ENCODE results near the gene ZDHHC12. TPM values are rescaled to one million over a fixed set of nuclear protein-coding genes. Genes with fewer than 3 reads are reported as not detected.

The ZDHHC12 gene
- total and polyA plus RNA-seq, 8 donors = 18.3 to 56.9 (median 26.8) TPM

GRCh38 chr9:128729302-128729701 lies 5.4 kb upstream of the ZDHHC12 start:
- FAIRE-seq = no peak
- H3K9me3 ChIP-seq = no peaks in the 10 kb centered on the region
- no peak for TF ChIP-seq CTCF (IDR thresholded peaks at IDR 0.05)
- H3K27me3 ChIP-seq = no peaks in the 10 kb centered on the region
- intact Hi-C loops (cut with DNase I) = no loop called here
- ATAC-seq = no peak
- no peak overlapping the region for H3K27ac ChIP-seq
- DNase-seq = no peak
- H3K4me3 ChIP-seq = no peak overlapping the region
- WGBS, 2 donors = 74 to 89% methylated on average over 5 of the region's 5 CpGs
- H3K4me1 ChIP-seq = no peaks in the 10 kb centered on the region
- no peaks in the 10 kb centered on the region for H3K36me3 ChIP-seq

- 76 to 79% methylated on average over 7 of the region's 7 CpGs for WGBS, 2 donors
These were observed 4.4 kb upstream of the ZDHHC12 start for GRCh38 chr9:128728298-128728697.

GRCh38 chr9:128727640-128728248 lies 3.8 kb upstream of the ZDHHC12 start:
- H3K4me3 ChIP-seq = no peak overlapping the region
- no peaks in the 10 kb centered on the region for H3K4me1 ChIP-seq
- TF ChIP-seq CTCF (IDR thresholded peaks at IDR 0.05) = no peak
- no peaks in the 10 kb centered on the region for H3K36me3 ChIP-seq
- WGBS, 2 donors = 88 to 93% methylated on average over 5 of the region's 5 CpGs
- no peak overlapping the region for H3K27ac ChIP-seq
- H3K9me3 ChIP-seq = no peaks in the 10 kb centered on the region
- H3K27me3 ChIP-seq = no peaks in the 10 kb centered on the region
- intact Hi-C loops (cut with DNase I) = no loop called here
- no peak for DNase-seq
- FAIRE-seq = no peak
- no peak for ATAC-seq

More at GRCh38 chr9:128728298-128728697, 4.4 kb upstream of the ZDHHC12 start:
- no peak for TF ChIP-seq CTCF (IDR thresholded peaks at IDR 0.05)
- Histone ChIP-seq H3K4me3 (no peak overlapping the region), H3K9me3 (no peaks in the 10 kb centered on the region), H3K27ac (no peak overlapping the region), H3K4me1 (no peaks in the 10 kb centered on the region), H3K27me3 (no peaks in the 10 kb centered on the region), H3K36me3 (no peaks in the 10 kb centered on the region)
- DNase-seq (no peak), ATAC-seq (no peak), FAIRE-seq (no peak)
- intact Hi-C loops (cut with DNase I) = no loop called here

- no peaks in the 10 kb centered on the region for H3K9me3 ChIP-seq
- no peaks in the 10 kb centered on the region for H3K36me3 ChIP-seq
- WGBS, 2 donors = 16 to 24% methylated on average over 10 of the region's 10 CpGs
- ATAC-seq (peak; percentile 22 to 49 (median 36)), DNase-seq (peak in 4 of 6 donors; percentile 62 to 69 (median 65)), FAIRE-seq (no peak)
- no peak for TF ChIP-seq CTCF (IDR thresholded peaks at IDR 0.05)
- no peaks in the 10 kb centered on the region for H3K27me3 ChIP-seq
- H3K27ac ChIP-seq = peak overlapping the region in 2 of 4 donors; percentile 9 to 66
- intact Hi-C loops (cut with DNase I) = no loop called here
- no peaks in the 10 kb centered on the region for H3K4me1 ChIP-seq
- peak overlapping the region; percentile 51 to 77 (median 60) for H3K4me3 ChIP-seq
These were observed 851 bp upstream of the ZDHHC12 start for GRCh38 chr9:128724744-128725211.

GRCh38 chr9:128723352-128723865 lies 518 bp downstream of the ZDHHC12 start:
- Histone ChIP-seq H3K36me3 (no peaks in the 10 kb centered on the region), H3K4me3 (peak overlapping the region; percentile 51 to 77 (median 60)), H3K4me1 (no peaks in the 10 kb centered on the region), H3K27me3 (no peaks in the 10 kb centered on the region), H3K9me3 (no peaks in the 10 kb centered on the region), H3K27ac (peak overlapping the region; percentile 43 to 66 (median 55))
- 27 to 32% methylated on average over 7 of the region's 7 CpGs for WGBS, 2 donors
- intact Hi-C loops (cut with DNase I) = no loop called here
- no peak for ATAC-seq
- DNase-seq = peak in 2 of 6 donors; percentile 45 to 52
- no peak for TF ChIP-seq CTCF (IDR thresholded peaks at IDR 0.05)
- no peak for FAIRE-seq

All from pancreas (tissue), 10 donors.